Activated T-helper 17 cell treated with anti-CD3 and anti-CD28 coated beads, Interleukin-2, amount 50 U/mL, for 72 hours (primary cell): Measurements from ENCODE around the gene FTSJ1. TPM values are rescaled to one million over a fixed set of nuclear protein-coding genes. Genes with fewer than 3 reads are reported as not detected.

ENCODE experiments used
- total RNA-seq, 2 donors: library from RNA; stranded (reverse); gene quantifications; one replicate each; pipeline ENCODE4 v1.2.3, GENCODE V29; 2022

FTSJ1 gene
- total RNA-seq, 2 donors from 2014 or later, result 59.8 to 93.5 TPM

Other genes with a start within 250 kb of the FTSJ1 start
- gene SSX1, start 220.8 kb upstream of the FTSJ1 start, total RNA-seq, result not detected
- not detected for gene SSX3, start 119.5 kb upstream of the FTSJ1 start, total RNA-seq
- gene SSX4, start 92.7 kb upstream of the FTSJ1 start, total RNA-seq, result not detected
- gene SSX4B, start 64.2 kb upstream of the FTSJ1 start, total RNA-seq, result not detected
- 100 to 1,000 TPM; 130 to 170 TPM for gene SLC38A5, start 5.9 kb upstream of the FTSJ1 start, total RNA-seq
- 1 to 10 TPM; 8.9 to 9.4 TPM for gene PORCN, start 32.8 kb downstream of the FTSJ1 start, total RNA-seq
- gene EBP, start 45.6 kb downstream of the FTSJ1 start, total RNA-seq, result 100 to 1,000 TPM; 104 to 213 TPM
- 10 to 100 TPM; 19.4 to 25.4 TPM for gene TBC1D25, start 63.5 kb downstream of the FTSJ1 start, total RNA-seq
- 100 to 1,000 TPM; 176 to 335 TPM for gene RBM3, start 98.3 kb downstream of the FTSJ1 start, total RNA-seq
- gene WDR13, start 121.3 kb downstream of the FTSJ1 start, total RNA-seq, result 10 to 100 TPM; 45.6 to 74.0 TPM
- 100 to 1,000 TPM in 1 of 2 donors, 10 to 100 TPM in 1; 96.8 to 102 TPM for gene WAS, start 207.6 kb downstream of the FTSJ1 start, total RNA-seq
- gene SUV39H1, start 220.5 kb downstream of the FTSJ1 start, total RNA-seq, result 10 to 100 TPM; 24.2 to 30.5 TPM